SK-N-SH (cell line): ENCODE data around the gene TSHB.

ENCODE experiments used
- ELF1 ChIP-seq: IDR thresholded peaks from 2 replicates; pipeline ENCODE4 v1.4.0; 2012
- EP300 ChIP-seq, 2 experiments: IDR thresholded peaks; 2 replicates each; pipeline versions ENCODE4 v1.4.0 to v1.6.1; 2012; ENCODE audit warnings: borderline replicate concordance in 1 of 2, low read depth in 1 of 2, low read length in 1 of 2
- MXI1 ChIP-seq: IDR thresholded peaks from 2 replicates; pipeline ENCODE4 v1.6.1; 2012; ENCODE audit warnings: mild to moderate bottlenecking, low read depth, low read length, improper control_type of control experiment
- POLR2AphosphoS5 ChIP-seq: IDR thresholded peaks from 2 replicates; pipeline ENCODE4 v1.6.1; 2012; ENCODE audit warnings: low read depth, low read length
- TAF1 ChIP-seq: IDR thresholded peaks from 2 replicates; pipeline ENCODE4 v1.6.1; 2012; ENCODE audit warnings: low read depth, mild to moderate bottlenecking, low read length, moderate library complexity, borderline replicate concordance
- YY1 ChIP-seq: IDR thresholded peaks from 2 replicates; pipeline ENCODE4 v1.4.0; 2012; ENCODE audit warnings: low read depth, mild to moderate bottlenecking
- TF ChIP-seq, protein P1 (sequence below): fragments of 200-600 bp; sonication (generic); IDR thresholded peaks from 2 replicates; pipeline ENCODE4 v1.6.1; 2017; ENCODE audit warnings: antibody characterized with exemption, mild to moderate bottlenecking, moderate library complexity
- TF ChIP-seq, protein P2 (sequence below): fragments of 150-350 bp; IDR thresholded peaks from 2 replicates; pipeline ENCODE4 v1.6.1; 2017; ENCODE audit warnings: antibody characterized with exemption, low read length, low read depth, borderline replicate concordance
- TF ChIP-seq, protein P3 (sequence below): IDR thresholded peaks from 2 replicates; pipeline ENCODE4 v1.6.1; 2012; ENCODE audit warnings: mild to moderate bottlenecking, low read depth, low read length, moderate library complexity

DNA sequence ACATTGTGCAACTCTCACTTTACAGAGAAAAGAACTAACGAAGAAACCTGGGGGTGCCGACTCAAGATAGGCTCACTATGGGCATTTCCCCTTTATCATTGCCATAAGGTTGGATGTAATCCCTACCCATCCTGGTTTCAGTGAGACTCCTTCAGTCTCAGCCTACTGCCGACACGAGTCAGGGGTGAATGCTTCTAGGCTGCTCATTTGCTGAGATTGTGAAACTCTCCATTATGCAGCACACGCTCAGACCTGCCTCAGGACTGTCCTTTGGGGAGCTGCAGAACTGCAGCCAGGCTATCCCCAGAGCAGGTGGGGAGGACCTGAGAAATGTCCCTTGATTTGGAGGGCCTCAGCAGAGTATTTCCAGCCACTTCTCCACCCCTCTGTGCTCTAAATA is 22.2 kb downstream of the TSHB start:
- TF ChIP-seq YY1, result no peak
- TF ChIP-seq EP300 (IDR thresholded peaks at IDR 0.05; ENCODE audit: borderline replicate concordance in 1 of 2, low read depth in 1 of 2, low read length in 1 of 2), result no peak
- TF ChIP-seq, protein P1, sequence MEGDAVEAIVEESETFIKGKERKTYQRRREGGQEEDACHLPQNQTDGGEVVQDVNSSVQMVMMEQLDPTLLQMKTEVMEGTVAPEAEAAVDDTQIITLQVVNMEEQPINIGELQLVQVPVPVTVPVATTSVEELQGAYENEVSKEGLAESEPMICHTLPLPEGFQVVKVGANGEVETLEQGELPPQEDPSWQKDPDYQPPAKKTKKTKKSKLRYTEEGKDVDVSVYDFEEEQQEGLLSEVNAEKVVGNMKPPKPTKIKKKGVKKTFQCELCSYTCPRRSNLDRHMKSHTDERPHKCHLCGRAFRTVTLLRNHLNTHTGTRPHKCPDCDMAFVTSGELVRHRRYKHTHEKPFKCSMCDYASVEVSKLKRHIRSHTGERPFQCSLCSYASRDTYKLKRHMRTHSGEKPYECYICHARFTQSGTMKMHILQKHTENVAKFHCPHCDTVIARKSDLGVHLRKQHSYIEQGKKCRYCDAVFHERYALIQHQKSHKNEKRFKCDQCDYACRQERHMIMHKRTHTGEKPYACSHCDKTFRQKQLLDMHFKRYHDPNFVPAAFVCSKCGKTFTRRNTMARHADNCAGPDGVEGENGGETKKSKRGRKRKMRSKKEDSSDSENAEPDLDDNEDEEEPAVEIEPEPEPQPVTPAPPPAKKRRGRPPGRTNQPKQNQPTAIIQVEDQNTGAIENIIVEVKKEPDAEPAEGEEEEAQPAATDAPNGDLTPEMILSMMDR, result no peak
- no peak for TF ChIP-seq MXI1
- TF ChIP-seq, protein P2, sequence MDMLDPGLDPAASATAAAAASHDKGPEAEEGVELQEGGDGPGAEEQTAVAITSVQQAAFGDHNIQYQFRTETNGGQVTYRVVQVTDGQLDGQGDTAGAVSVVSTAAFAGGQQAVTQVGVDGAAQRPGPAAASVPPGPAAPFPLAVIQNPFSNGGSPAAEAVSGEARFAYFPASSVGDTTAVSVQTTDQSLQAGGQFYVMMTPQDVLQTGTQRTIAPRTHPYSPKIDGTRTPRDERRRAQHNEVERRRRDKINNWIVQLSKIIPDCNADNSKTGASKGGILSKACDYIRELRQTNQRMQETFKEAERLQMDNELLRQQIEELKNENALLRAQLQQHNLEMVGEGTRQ, result no peak
- TF ChIP-seq POLR2AphosphoS5, result no peak
- no peak for TF ChIP-seq TAF1
- TF ChIP-seq, protein P3, sequence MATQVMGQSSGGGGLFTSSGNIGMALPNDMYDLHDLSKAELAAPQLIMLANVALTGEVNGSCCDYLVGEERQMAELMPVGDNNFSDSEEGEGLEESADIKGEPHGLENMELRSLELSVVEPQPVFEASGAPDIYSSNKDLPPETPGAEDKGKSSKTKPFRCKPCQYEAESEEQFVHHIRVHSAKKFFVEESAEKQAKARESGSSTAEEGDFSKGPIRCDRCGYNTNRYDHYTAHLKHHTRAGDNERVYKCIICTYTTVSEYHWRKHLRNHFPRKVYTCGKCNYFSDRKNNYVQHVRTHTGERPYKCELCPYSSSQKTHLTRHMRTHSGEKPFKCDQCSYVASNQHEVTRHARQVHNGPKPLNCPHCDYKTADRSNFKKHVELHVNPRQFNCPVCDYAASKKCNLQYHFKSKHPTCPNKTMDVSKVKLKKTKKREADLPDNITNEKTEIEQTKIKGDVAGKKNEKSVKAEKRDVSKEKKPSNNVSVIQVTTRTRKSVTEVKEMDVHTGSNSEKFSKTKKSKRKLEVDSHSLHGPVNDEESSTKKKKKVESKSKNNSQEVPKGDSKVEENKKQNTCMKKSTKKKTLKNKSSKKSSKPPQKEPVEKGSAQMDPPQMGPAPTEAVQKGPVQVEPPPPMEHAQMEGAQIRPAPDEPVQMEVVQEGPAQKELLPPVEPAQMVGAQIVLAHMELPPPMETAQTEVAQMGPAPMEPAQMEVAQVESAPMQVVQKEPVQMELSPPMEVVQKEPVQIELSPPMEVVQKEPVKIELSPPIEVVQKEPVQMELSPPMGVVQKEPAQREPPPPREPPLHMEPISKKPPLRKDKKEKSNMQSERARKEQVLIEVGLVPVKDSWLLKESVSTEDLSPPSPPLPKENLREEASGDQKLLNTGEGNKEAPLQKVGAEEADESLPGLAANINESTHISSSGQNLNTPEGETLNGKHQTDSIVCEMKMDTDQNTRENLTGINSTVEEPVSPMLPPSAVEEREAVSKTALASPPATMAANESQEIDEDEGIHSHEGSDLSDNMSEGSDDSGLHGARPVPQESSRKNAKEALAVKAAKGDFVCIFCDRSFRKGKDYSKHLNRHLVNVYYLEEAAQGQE, result no peak
- TF ChIP-seq ELF1, result no peak
